GM23338 (cell line): ENCODE measurements around the gene GSN. TPM values are rescaled to one million over a fixed set of nuclear protein-coding genes. Genes with fewer than 3 reads are reported as not detected.

ENCODE experiments used
- ATAC-seq: fragments of 200-7000 bp; cut with Tn5 transposase; 3 replicates; pipeline ENCODE4 v1.9.1; 2020
- DNase-seq: peaks from one replicate; pipeline ENCODE4 v3.0.0-alpha.2; 2015; ENCODE audit warnings: low spot score
- H2AFZ ChIP-seq: fragments of 200-600 bp; sonication (generic); 2 replicates; pipeline ENCODE4 v1.8.0; 2016; ENCODE audit warnings: antibody characterized with exemption, mild to moderate bottlenecking, moderate library complexity
- H3F3A ChIP-seq: fragments of 200-600 bp; sonication (generic); replicated peaks from 2 replicates; pipeline ENCODE4 v1.8.0; 2017; ENCODE audit warnings: antibody characterized with exemption, mixed run types, low read depth
- H3K27ac ChIP-seq: fragments of 200-600 bp; sonication (generic); 2 replicates; pipeline ENCODE4 v1.6.1; 2016; ENCODE audit warnings: low read depth
- H3K27me3 ChIP-seq: fragments of 200-600 bp; sonication (generic); 2 replicates; pipeline ENCODE4 v1.8.0; 2016; ENCODE audit warnings: mild to moderate bottlenecking, mixed run types, moderate library complexity; ENCODE audit not compliant: insufficient read depth
- H3K36me3 ChIP-seq: fragments of 200-600 bp; sonication (generic); 2 replicates; pipeline ENCODE4 v1.8.0; 2016; ENCODE audit warnings: mild to moderate bottlenecking; ENCODE audit not compliant: insufficient read depth
- H3K4me1 ChIP-seq: fragments of 200-600 bp; sonication (generic); 2 replicates; pipeline ENCODE4 v1.8.0; 2016; ENCODE audit warnings: mild to moderate bottlenecking, moderate library complexity; ENCODE audit not compliant: insufficient read depth
- H3K4me2 ChIP-seq: fragments of 200-600 bp; sonication (generic); 2 replicates; pipeline ENCODE4 v1.7.1; 2017; ENCODE audit warnings: mixed run types
- H3K4me3 ChIP-seq: fragments of 200-600 bp; sonication (generic); 2 replicates; pipeline ENCODE4 v1.6.1; 2016; ENCODE audit warnings: mixed run types
- H3K79me2 ChIP-seq: fragments of 200-600 bp; sonication (generic); replicated peaks from 2 replicates; pipeline ENCODE4 v1.8.0; 2017; ENCODE audit warnings: mild to moderate bottlenecking; ENCODE audit not compliant: insufficient read depth
- H3K9me2 ChIP-seq: fragments of 200-600 bp; sonication (generic); 2 replicates; pipeline ENCODE4 v1.8.0; 2017; ENCODE audit not compliant: insufficient read depth
- H4K20me1 ChIP-seq: fragments of 200-600 bp; sonication (generic); replicated peaks from 2 replicates; pipeline ENCODE4 v1.8.0; 2017; ENCODE audit warnings: mild to moderate bottlenecking; ENCODE audit not compliant: insufficient read depth
- H3K27ac Mint-ChIP-seq: 2 replicates; pipeline ENCODE4 v1.8.0; 2020; ENCODE audit warnings: inconsistent platforms, mild to moderate bottlenecking, moderate library complexity, mixed read lengths
- H3K27me3 Mint-ChIP-seq: 3 replicates; pipeline ENCODE4 v1.8.0; 2022; ENCODE audit warnings: low read depth, mild to moderate bottlenecking, moderate library complexity, mixed read lengths, inconsistent platforms; ENCODE audit not compliant: insufficient read depth, poor library complexity
- H3K36me3 Mint-ChIP-seq: 3 replicates; pipeline ENCODE4 v1.8.0; 2021; ENCODE audit warnings: low read depth, mild to moderate bottlenecking, inconsistent platforms, moderate library complexity, mixed read lengths
- H3K4me1 Mint-ChIP-seq: 3 replicates; pipeline ENCODE4 v1.8.0; 2020; ENCODE audit warnings: mild to moderate bottlenecking, inconsistent platforms, mixed read lengths
- H3K4me3 Mint-ChIP-seq: 3 replicates; pipeline ENCODE4 v1.8.0; 2021; ENCODE audit warnings: moderate library complexity, mild to moderate bottlenecking, inconsistent platforms, mixed read lengths
- H3K9me3 Mint-ChIP-seq: 3 replicates; pipeline ENCODE4 v1.8.0; 2020; ENCODE audit warnings: moderate library complexity, mild to moderate bottlenecking, inconsistent platforms, mixed read lengths
- CTCF ChIP-seq, 2 experiments: fragments of 200-600 bp in 1 of 2; sonication (generic) in 1 of 2; conservative IDR thresholded peaks; 2 replicates each; pipeline versions ENCODE4 v1.5.1 to v1.6.1; 2016 to 2017; ENCODE audit warnings: antibody characterized with exemption in 2 of 2, low read depth in 2 of 2, mild to moderate bottlenecking in 2 of 2, moderate library complexity in 1 of 2
- ETS1 ChIP-seq: IDR thresholded peaks from 2 replicates; pipeline ENCODE4 v1.6.1; 2016; ENCODE audit warnings: antibody characterized with exemption
- NANOG ChIP-seq: IDR thresholded peaks from 2 replicates; pipeline ENCODE4 v1.6.1; 2016; ENCODE audit warnings: antibody characterized with exemption, borderline replicate concordance
- REST ChIP-seq: IDR thresholded peaks from one replicate; pipeline ENCODE4 v1.6.1; 2018; ENCODE audit warnings: antibody characterized with exemption; ENCODE audit not compliant: unreplicated experiment
- ZNF462 ChIP-seq: fragments of 250-450 bp; sonication (Bioruptor Pico); IDR thresholded peaks from 2 replicates; pipeline ENCODE4 v1.5.0; 2020; ENCODE audit warnings: mild to moderate bottlenecking, moderate library complexity
- polyA plus RNA-seq: library from polyadenylated mRNA; unstranded; fragments of >200 nt; fragmentation: Nextera tagmentation; extraction: Ambion mirVana; gene quantifications from 2 replicates; pipeline ENCODE4 v1.2.1, GENCODE V29; 2016
- total RNA-seq: library from RNA; depleted of rRNA; stranded (reverse); fragments of >200 nt; shearing (Covaris generic); gene quantifications from 2 replicates; pipeline ENCODE4 v1.2.3, GENCODE V29; 2014

Gene GSN
- total and polyA plus RNA-seq, 2 experiments from 2014 or later: 30.2 to 85.7 TPM

- no peak for TF ChIP-seq REST
These were observed 54.2 kb downstream of the GSN start (continued) for GRCh38 chr9:121322037-121322736.

- Mint-ChIP-seq H3K27me3 (peaks cover 6% of the 10 kb centered on the region), H3K27ac (no peak overlapping the region), H3K4me1 (no peaks in the 10 kb centered on the region), H3K36me3 (peaks cover 32% of the 10 kb centered on the region), H3K9me3 (no peaks in the 10 kb centered on the region; the same call in 2 of the 3 replicates), H3K4me3 (no peak overlapping the region)
- DNase-seq (no peak), ATAC-seq (no peak)
- Histone ChIP-seq H3F3A (no peaks in the 10 kb centered on the region), H3K36me3 (no peaks in the 10 kb centered on the region), H3K27me3 (no peaks in the 10 kb centered on the region), H4K20me1 (no peaks in the 10 kb centered on the region), H3K4me1 (no peaks in the 10 kb centered on the region; the same call in 1 of the 2 replicates), H2AFZ (no peak overlapping the region), H3K9me2 (no peaks in the 10 kb centered on the region), H3K79me2 (no peaks in the 10 kb centered on the region), H3K4me3 (no peak overlapping the region), H3K4me2 (no peak overlapping the region), H3K27ac (no peak overlapping the region)
- TF ChIP-seq REST (no peak), NANOG (no peak), ZNF462 (CRISPR knock-in tag) (no peak), CTCF (conservative IDR thresholded peaks at IDR 0.05; ENCODE audit: low read depth in 2 of 2) (no peak), ETS1 (no peak)
These were observed 54.9 kb downstream of the GSN start for GRCh38 chr9:121322737-121323448.
